ENCODE measurements around the gene FRMD4A.

GRCh38 chr10:14328881-14329672, 1.6 kb downstream of the FRMD4A start:
- TF ChIP-seq CTCF (IDR thresholded peaks at IDR 0.05; ENCODE audit: low read length), result no peak
- no peak for TF ChIP-seq EZH2 (optimal IDR thresholded peaks at IDR 0.05; ENCODE audit: low read depth, low read length)

Measured in MM.1S (cell line).